Breast epithelium (tissue), 3 donors: Measurements from ENCODE around the gene POLD4.

Experiments used
- CTCF ChIP-seq, 3 donors: fragments of 450-650 bp; IDR thresholded peaks; one replicate each; pipeline ENCODE4 v1.5.1; 2016 to 2017; ENCODE audit warnings: antibody characterized with exemption in 3 of 3, mild to moderate bottlenecking in 3 of 3, moderate library complexity in 3 of 3
- POLR2A ChIP-seq: fragments of 450-650 bp; IDR thresholded peaks from one replicate; pipeline ENCODE4 v1.6.1; 2016; ENCODE audit warnings: antibody characterized with exemption, mild to moderate bottlenecking, moderate library complexity

- TF ChIP-seq POLR2A = no peak
- no peak for TF ChIP-seq CTCF (IDR thresholded peaks at IDR 0.05)
Observed at GRCh38 chr11:67312187-67313021, 40.9 kb downstream of the POLD4 start.
